IMR-90 (cell line): ENCODE results near the gene PPRC1. TPM values are rescaled to one million over a fixed set of nuclear protein-coding genes. Genes with fewer than 3 reads are reported as not detected.

Experiments used
- ATAC-seq: fragments of 200-7000 bp; cut with Tn5 transposase; 2 replicates; pipeline ENCODE4 v1.9.1; 2020; ENCODE audit warnings: low read depth, mild to moderate bottlenecking, moderate library complexity
- BruUV-seq: library from RNA; stranded (reverse); fragments of 400-500 nt; replicated peaks from 2 replicates; lab custom pipeline; 2021; lab: Mats Ljungman, UMichigan
- CTCF ChIA-PET: fragments of 300-600 bp; formaldehyde crosslinking; extraction: SDS; loops from one replicate; lab custom pipeline; 2021; ENCODE audit warnings: antibody characterized with exemption; lab: Yijun Ruan, JAX
- POLR2A ChIA-PET: fragments of 300-600 bp; sonication (Branson Sonifier 250); formaldehyde crosslinking; loops from one replicate; lab custom pipeline; 2022; ENCODE audit warnings: antibody characterized with exemption; ENCODE audit not compliant: unreplicated experiment; lab: Charles Lee
- DNase-seq: peaks from one replicate; pipeline ENCODE4 v3.0.0; 2013
- H2AFZ ChIP-seq: replicated peaks from 2 replicates; pipeline ENCODE3; 2013; ENCODE audit warnings: low read length, mild to moderate bottlenecking; ENCODE audit not compliant: poor library complexity
- H2AK5ac ChIP-seq: 2 replicates; pipeline ENCODE4 v1.6.1; 2013; ENCODE audit warnings: low read depth, low read length, inconsistent platforms
- H2AK9ac ChIP-seq: replicated peaks from 2 replicates; pipeline ENCODE3; 2013; ENCODE audit warnings: mild to moderate bottlenecking, low read depth, low read length, moderate library complexity; ENCODE audit not compliant: poor library complexity
- H2BK120ac ChIP-seq: 2 replicates; pipeline ENCODE4 v1.6.1; 2013; ENCODE audit warnings: low read depth, low read length, inconsistent platforms
- H2BK15ac ChIP-seq: 3 replicates; pipeline ENCODE4 v1.6.1; 2013; ENCODE audit warnings: low read depth, low read length, inconsistent platforms
- H2BK20ac ChIP-seq: 2 replicates; pipeline ENCODE4 v1.6.1; 2013; ENCODE audit warnings: low read depth, mild to moderate bottlenecking, inconsistent platforms, low read length, moderate library complexity
- H2BK5ac ChIP-seq: 2 replicates; pipeline ENCODE4 v1.6.1; 2013; ENCODE audit warnings: mild to moderate bottlenecking, low read depth, low read length, inconsistent platforms; ENCODE audit not compliant: poor library complexity, severe bottlenecking
- H3K14ac ChIP-seq: replicated peaks from 2 replicates; pipeline ENCODE4 v1.6.1; 2013; ENCODE audit warnings: low read depth, low read length, inconsistent platforms
- H3K18ac ChIP-seq: 2 replicates; pipeline ENCODE4 v1.6.1; 2013; ENCODE audit warnings: low read depth, low read length, control low read depth
- H3K23ac ChIP-seq: 2 replicates; pipeline ENCODE4 v1.6.1; 2013; ENCODE audit warnings: low read depth, low read length, inconsistent platforms
- H3K27ac ChIP-seq: 2 replicates; pipeline ENCODE4 v1.5.1; 2013; ENCODE audit warnings: mild to moderate bottlenecking, control low read depth, low read length; ENCODE audit not compliant: insufficient read depth
- H3K27me3 ChIP-seq: 2 replicates; pipeline ENCODE4 v1.6.1; 2013; ENCODE audit warnings: low read length; ENCODE audit not compliant: control insufficient read depth, insufficient read depth
- H3K36me3 ChIP-seq: 2 replicates; pipeline ENCODE4 v1.6.1; 2013; ENCODE audit warnings: low read length, mixed read lengths; ENCODE audit not compliant: control insufficient read depth, insufficient read depth
- H3K4ac ChIP-seq: 2 replicates; pipeline ENCODE4 v1.6.1; 2013; ENCODE audit warnings: low read depth, low read length, inconsistent platforms
- H3K4me1 ChIP-seq: 2 replicates; pipeline ENCODE4 v1.6.1; 2013; ENCODE audit warnings: low read length, mixed read lengths; ENCODE audit not compliant: control insufficient read depth, insufficient read depth
- H3K4me2 ChIP-seq: 2 replicates; pipeline ENCODE4 v1.6.1; 2013; ENCODE audit warnings: low read depth, mild to moderate bottlenecking, control low read depth, low read length, moderate library complexity
- H3K4me3 ChIP-seq: 2 replicates; pipeline ENCODE4 v1.5.1; 2013; ENCODE audit warnings: low read depth, mild to moderate bottlenecking, control low read depth, low read length, moderate library complexity; ENCODE audit not compliant: insufficient read depth
- H3K56ac ChIP-seq: 2 replicates; pipeline ENCODE4 v1.6.1; 2013; ENCODE audit warnings: low read length, inconsistent platforms; ENCODE audit not compliant: insufficient read depth; ENCODE audit errors: extremely low read depth
- H3K79me1 ChIP-seq, 2 experiments: 2 replicates each; pipeline ENCODE4 v1.6.1; 2013; ENCODE audit warnings: low read length in 2 of 2, inconsistent platforms in 1 of 2, low read depth in 1 of 2
- H3K9ac ChIP-seq: 2 replicates; pipeline ENCODE4 v1.6.1; 2013; ENCODE audit warnings: low read depth, low read length, control low read depth
- H3K9me1 ChIP-seq: 2 replicates; pipeline ENCODE4 v1.6.1; 2013; ENCODE audit warnings: low read length, inconsistent platforms; ENCODE audit not compliant: insufficient read depth
- H3K9me3 ChIP-seq: 2 replicates; pipeline ENCODE4 v1.6.1; 2013; ENCODE audit warnings: low read length; ENCODE audit not compliant: control insufficient read depth, insufficient read depth
- H4K20me1 ChIP-seq: 2 replicates; pipeline ENCODE4 v1.6.1; 2013; ENCODE audit warnings: low read length, inconsistent platforms; ENCODE audit not compliant: insufficient read depth
- H4K5ac ChIP-seq: 2 replicates; pipeline ENCODE4 v1.6.1; 2013; ENCODE audit warnings: mild to moderate bottlenecking, low read depth, low read length, control low read depth
- H4K8ac ChIP-seq, 2 experiments: 2 replicates each; pipeline ENCODE4 v1.6.1; 2013; ENCODE audit warnings: low read depth in 2 of 2, low read length in 2 of 2, control low read depth in 1 of 2, inconsistent platforms in 1 of 2
- H4K91ac ChIP-seq: 2 replicates; pipeline ENCODE4 v1.6.1; 2013; ENCODE audit warnings: low read depth, low read length, inconsistent platforms; ENCODE audit not compliant: insufficient read depth
- CHD1 ChIP-seq: IDR thresholded peaks from 2 replicates; pipeline ENCODE4 v1.6.1; 2012; ENCODE audit warnings: low read depth, low read length, improper control_type of control experiment
- CTCF ChIP-seq: conservative IDR thresholded peaks from 2 replicates; pipeline ENCODE4 v1.5.1; 2012; ENCODE audit warnings: mild to moderate bottlenecking, low read depth, low read length, improper control_type of control experiment
- FOS ChIP-seq: fragments of 150-350 bp; IDR thresholded peaks from 2 replicates; pipeline ENCODE4 v1.6.1; 2016; ENCODE audit warnings: low read depth, low read length
- MAFK ChIP-seq: IDR thresholded peaks from 2 replicates; pipeline ENCODE4 v1.6.1; 2012; ENCODE audit warnings: low read depth, low read length, improper control_type of control experiment
- MAZ ChIP-seq: IDR thresholded peaks from 2 replicates; pipeline ENCODE4 v1.6.1; 2012; ENCODE audit warnings: low read depth, mild to moderate bottlenecking, low read length, improper control_type of control experiment, moderate library complexity, borderline replicate concordance
- MXI1 ChIP-seq: IDR thresholded peaks from 2 replicates; pipeline ENCODE4 v1.6.1; 2012; ENCODE audit warnings: low read depth, mild to moderate bottlenecking, low read length, moderate library complexity, borderline replicate concordance
- POLR2A ChIP-seq: IDR thresholded peaks from 2 replicates; pipeline ENCODE4 v1.6.1; 2012; ENCODE audit warnings: mild to moderate bottlenecking, low read depth, low read length
- RCOR1 ChIP-seq: IDR thresholded peaks from 2 replicates; pipeline ENCODE4 v1.6.1; 2012; ENCODE audit warnings: mild to moderate bottlenecking, low read length, improper control_type of control experiment; ENCODE audit not compliant: insufficient replicate concordance
- USF2 ChIP-seq: fragments of 150-350 bp; IDR thresholded peaks from 2 replicates; pipeline ENCODE4 v1.6.1; 2017; ENCODE audit warnings: mild to moderate bottlenecking, antibody characterized with exemption, low read length, low read depth
- WGBS, 2 experiments: methylation state at CpG; one replicate each; pipeline versions ENCODE4 v1.1.5 to v1.1.7; 2013; ENCODE audit warnings: missing lambda C conversion rate in 2 of 2; ENCODE audit not compliant: insufficient read length in 1 of 2; ENCODE audit errors: extremely low coverage in 2 of 2; 5-methylcytosine and 5-hydroxymethylcytosine counted together
- dilution Hi-C: fragments of 300-500 bp; cut with HindIII; formaldehyde crosslinking; loops from one replicate; pipeline ENCODE4 v1.14.3; 2018; ENCODE audit warnings: low sequenced_read_pairs; ENCODE audit not compliant: unreplicated experiment
- in situ Hi-C: fragments of 300-500 bp; cut with MboI; formaldehyde crosslinking; loops from 3 replicates; pipeline ENCODE4 v1.14.3; 2019; ENCODE audit warnings: low sequenced_read_pairs, inconsistent platforms, mixed read lengths
- intact Hi-C: fragments of 100-400 bp; cut with micrococcal nuclease; formaldehyde crosslinking; loops from 2 replicates; pipeline ENCODE4 v1.10.0; 2022
- polyA plus RNA-seq, 3 experiments: library from polyadenylated mRNA; depleted of rRNA; stranded (reverse); fragments of >200 nt; gene quantifications; 2 replicates each; pipeline ENCODE4 v1.2.3, GENCODE V29; 2012; ENCODE audit warnings: low replicate concordance in 1 of 3
- total RNA-seq: library from RNA; depleted of rRNA; stranded (reverse); fragments of >200 nt; gene quantifications from 2 replicates; pipeline ENCODE4 v1.2.3, GENCODE V29; 2012

Gene PPRC1
- total and polyA plus RNA-seq, 2 of the 4 experiments (the other 2 are of a cell fraction), result 11.8 to 38.7 TPM

DNA sequence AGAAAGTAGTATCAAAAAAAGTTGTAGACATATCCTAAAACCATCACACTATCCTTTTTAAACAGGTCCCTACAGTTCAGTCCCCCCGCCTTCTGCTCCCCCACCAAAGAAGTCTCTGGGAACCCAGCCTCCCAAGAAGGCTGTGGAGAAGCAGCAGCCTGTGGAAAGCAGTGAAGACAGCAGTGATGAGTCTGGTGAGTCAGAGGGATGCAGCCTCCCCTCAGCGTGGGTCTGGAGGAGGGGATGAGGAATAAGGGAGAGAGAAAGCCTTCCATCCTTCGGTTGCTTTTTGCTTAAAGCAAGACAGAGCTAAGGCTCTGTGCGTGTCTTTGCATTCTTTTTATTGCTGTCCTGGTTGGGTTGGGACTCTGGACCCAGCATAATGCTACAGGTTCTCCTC lies 27.0 kb downstream of the PPRC1 start:
- Histone ChIP-seq H3K9me3 (no peaks in the 10 kb centered on the region), H3K56ac (no peak overlapping the region), H3K4me2 (no peak overlapping the region), H2BK20ac (no peak overlapping the region), H3K4me1 (no peaks in the 10 kb centered on the region; the same call in 1 of the 2 replicates), H2AFZ (no peak overlapping the region), H3K9ac (no peak overlapping the region), H4K91ac (no peak overlapping the region), H3K36me3 (peaks cover 59% of the 10 kb centered on the region), H2AK9ac (no peak overlapping the region), H3K14ac (no peak overlapping the region), H4K5ac (no peak overlapping the region), H3K9me1 (no peaks in the 10 kb centered on the region), H3K27ac (no peak overlapping the region), H3K27me3 (no peaks in the 10 kb centered on the region), H3K18ac (no peak overlapping the region), H4K8ac (no peak overlapping the region), H4K20me1 (peaks cover 25% of the 10 kb centered on the region; the same call in 1 of the 2 replicates), H2AK5ac (no peak overlapping the region), H3K23ac (no peak overlapping the region), H3K4ac (no peak overlapping the region), H2BK120ac (no peak overlapping the region), H2BK5ac (no peak overlapping the region), H2BK15ac (no peak overlapping the region), H3K4me3 (no peak overlapping the region), H3K79me1 (peaks cover 19 to 30% of the 10 kb centered on the region in 2 experiments)
- intact Hi-C loops, result no loop called here
- DNase-seq (no peak), ATAC-seq (no peak)
- no TSS peak for BruUV-seq
- ChIA-PET POLR2A (no interaction called here), CTCF (interaction anchor here (1.0 to 1.8 kb wide), 2 partner anchors 10 to 28 kb away, joined by 3 to 8 read pairs; no protein-coding TSS in a partner anchor)
- TF ChIP-seq POLR2A (no peak), MAZ (no peak), RCOR1 (no peak), FOS (no peak), CTCF (no peak), USF2 (no peak), CHD1 (no peak), MXI1 (no peak), MAFK (no peak)
- WGBS, 2 experiments, result no CpG with 5 or more reads among the region's 4 CpGs
- in situ Hi-C loops, result no loop called here
- dilution Hi-C loops, result no loop called here
